ENCODE measurements around the gene CDK1.
A peak's percentile ranks its signal among the peaks of the same experiment; 100 is the strongest.
"Not testable (repeated sequence)": the region's sequence is repeated elsewhere in the genome, so short reads cannot be mapped to it uniquely, and the experiment has no call there.

CDK1 gene

GRCh38 chr10:60818134-60818770, 40.0 kb downstream of the CDK1 start:
- no peak for DNase-seq

GRCh38 chr10:60819271-60819670, 41.0 kb downstream of the CDK1 start:
- no peak for DNase-seq

GRCh38 chr10:60820093-60820754, 41.9 kb downstream of the CDK1 start:
- no peak for DNase-seq

GRCh38 chr10:60821656-60822055, 43.4 kb downstream of the CDK1 start:
- DNase-seq: no peak

- DNase-seq: no peak
Measured at GRCh38 chr10:60822809-60823208, 44.5 kb downstream of the CDK1 start.

GRCh38 chr10:60823324-60823723, 45.0 kb downstream of the CDK1 start:
- DNase-seq: no peak

- DNase-seq: no peak
Measured at GRCh38 chr10:60825520-60825919, 47.2 kb downstream of the CDK1 start.

GRCh38 chr10:60827791-60828488, 49.7 kb downstream of the CDK1 start:
- DNase-seq: no peak

- DNase-seq: peak; percentile 43
Measured at GRCh38 chr10:60828489-60828852, 50.2 kb downstream of the CDK1 start.

- not testable (repeated sequence) for DNase-seq
Measured at GRCh38 chr10:60832136-60832535, 53.9 kb downstream of the CDK1 start.

- no peak for DNase-seq
Measured at GRCh38 chr10:60834401-60834800, 56.1 kb downstream of the CDK1 start.

GRCh38 chr10:60835049-60835448, 56.8 kb downstream of the CDK1 start:
- DNase-seq: no peak

- not testable (repeated sequence) for DNase-seq
Measured at GRCh38 chr10:60841227-60841626, 62.9 kb downstream of the CDK1 start.

GRCh38 chr10:60842694-60843093, 64.4 kb downstream of the CDK1 start:
- no peak for DNase-seq

All from NCI-H526 treated with DMSO at 0.1 percent for 48 hours (cell line).